GM18909 (cell line): ENCODE measurements around the gene MLYCD.

Source experiments
- ATAC-seq: cut with Tn5 transposase; IDR thresholded peaks from one replicate; pipeline ENCODE4 v1.9.1; 2021; ENCODE audit warnings: mild to moderate bottlenecking; ENCODE audit not compliant: unreplicated experiment, poor library complexity

Gene MLYCD

DNA sequence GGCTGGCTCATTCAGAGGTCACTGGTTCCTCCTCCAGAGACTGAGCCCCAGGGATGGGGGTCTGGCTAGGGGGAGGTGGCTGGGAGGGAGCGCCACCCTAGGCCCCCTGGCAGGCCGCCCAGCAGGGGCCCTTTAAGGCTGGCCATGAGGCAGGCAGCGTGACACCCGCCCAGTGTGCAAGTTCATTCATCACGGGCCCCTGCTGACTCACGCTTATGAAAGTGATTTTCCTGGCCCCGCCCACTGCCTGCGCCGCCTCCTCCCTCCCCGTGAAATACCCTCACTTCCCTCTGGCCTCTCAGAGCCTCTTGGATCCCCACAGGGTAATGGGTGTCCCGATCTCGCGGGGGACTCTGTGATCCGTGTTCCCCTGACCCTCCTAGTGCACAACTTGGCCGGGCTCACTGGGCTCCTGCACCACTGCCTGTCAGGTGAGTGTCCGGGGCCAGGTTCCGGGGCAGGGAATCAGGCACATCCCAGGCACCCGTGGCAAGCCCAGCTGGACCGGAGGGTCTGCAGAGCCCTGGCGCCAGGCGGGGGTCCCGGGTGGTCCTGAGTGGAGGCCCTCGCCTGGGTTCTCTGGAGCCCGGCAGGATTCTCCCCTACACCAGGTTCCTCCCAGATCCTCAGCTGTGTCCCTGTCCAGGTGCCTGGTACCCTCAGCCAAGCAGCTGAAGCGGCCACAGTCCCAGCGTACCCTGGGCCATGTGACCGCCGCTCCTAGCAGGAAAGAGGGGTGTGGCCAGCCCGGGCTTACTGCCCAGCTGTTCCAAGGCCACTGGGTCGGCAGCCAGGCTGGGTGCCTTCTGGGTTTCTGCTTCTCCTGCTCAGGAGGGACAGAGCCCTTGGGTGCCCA is 54.3 kb downstream of the MLYCD start, which contains the start of gene OSGIN1:
Gene OSGIN1 (plus strand): TSS at position 301 of the 856 bp plus-strand sequence. CDS start 4,432 bp downstream, outside the sequence.
- ATAC-seq, result peak; percentile 80

DNA sequence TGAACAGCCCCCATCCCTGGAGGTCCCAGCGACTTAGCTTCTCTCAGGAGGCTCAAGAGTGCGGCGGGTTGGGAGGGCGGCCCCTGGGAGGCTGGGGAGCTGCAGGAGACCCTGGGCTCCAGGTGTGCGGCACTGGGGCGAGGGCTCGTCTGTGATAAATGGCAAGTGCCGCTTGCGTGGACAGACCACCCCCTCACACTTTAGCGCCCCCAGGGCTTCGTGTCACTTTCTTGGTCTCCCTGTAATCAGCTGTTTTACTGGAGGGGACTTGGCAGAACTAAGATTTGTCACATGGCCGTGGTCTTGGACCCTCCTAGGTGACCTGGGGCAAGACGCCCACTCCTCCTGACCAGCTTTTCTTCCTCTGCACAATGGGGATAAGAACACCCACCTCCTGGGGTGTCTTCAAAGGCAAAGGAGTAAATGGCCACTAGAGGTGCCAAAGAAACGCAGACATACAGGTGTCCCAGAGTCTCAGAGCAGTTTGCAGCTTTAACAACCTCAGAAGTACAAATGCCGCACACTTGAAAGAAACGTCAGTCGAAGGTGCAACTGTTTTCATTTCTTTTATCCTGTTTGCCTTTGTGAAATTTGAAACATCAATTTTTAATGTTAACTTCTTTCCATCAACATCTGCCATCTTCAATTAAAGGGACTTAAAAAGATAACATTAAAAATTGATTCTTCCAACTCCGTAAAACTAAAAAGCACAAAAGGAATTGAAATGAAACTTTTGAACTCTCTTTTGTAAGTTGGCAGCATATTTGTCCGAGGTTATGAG is 55.1 kb downstream of the MLYCD start:
- ATAC-seq, result peak; percentile 4

GRCh38 chr16:83954577-83955016 is 55.7 kb downstream of the MLYCD start:
- no peak for ATAC-seq

DNA sequence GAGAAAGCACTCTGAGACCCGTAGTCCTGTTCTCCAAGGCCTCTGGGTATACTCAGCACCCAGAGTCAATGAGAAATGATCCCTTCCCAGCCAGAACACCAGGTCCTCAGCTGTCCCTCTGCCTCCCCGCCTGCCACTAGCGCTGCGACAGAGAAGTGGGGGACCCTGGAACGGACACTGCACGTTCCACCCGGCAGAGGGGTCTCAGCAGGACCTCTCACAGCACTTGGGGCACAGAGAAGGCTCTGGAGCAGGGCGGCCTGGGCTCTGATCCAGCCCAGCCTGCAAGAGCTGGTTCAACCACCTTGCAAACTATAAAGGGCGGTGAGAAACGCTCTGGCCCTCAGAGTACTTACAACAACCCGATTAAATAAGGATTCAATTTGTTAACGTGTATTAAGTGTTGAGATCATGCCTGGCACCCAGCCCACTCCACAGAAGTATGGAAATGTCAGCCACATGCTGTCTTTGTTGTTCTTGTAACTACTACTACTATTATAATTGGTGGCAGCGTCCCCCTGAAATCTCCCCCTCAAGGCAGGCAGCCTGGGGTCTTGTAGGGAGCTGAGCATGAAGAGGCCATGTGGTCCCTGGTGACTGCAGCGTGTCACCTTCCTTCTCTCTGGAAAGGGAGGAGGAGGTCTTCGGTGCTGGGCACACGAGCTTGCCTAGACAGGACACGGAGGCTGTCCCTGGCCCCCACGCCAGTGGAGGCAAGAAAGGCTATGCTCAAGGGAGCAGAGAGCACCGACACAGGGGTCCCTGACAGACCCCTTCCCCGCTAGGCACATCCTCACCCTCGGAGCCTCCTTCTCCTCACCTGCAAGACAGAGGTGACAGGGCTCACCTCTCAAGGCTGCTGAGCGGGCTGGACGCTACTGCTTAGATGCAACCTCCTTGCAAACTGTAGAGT is 56.6 kb downstream of the MLYCD start:
- no peak for ATAC-seq

DNA sequence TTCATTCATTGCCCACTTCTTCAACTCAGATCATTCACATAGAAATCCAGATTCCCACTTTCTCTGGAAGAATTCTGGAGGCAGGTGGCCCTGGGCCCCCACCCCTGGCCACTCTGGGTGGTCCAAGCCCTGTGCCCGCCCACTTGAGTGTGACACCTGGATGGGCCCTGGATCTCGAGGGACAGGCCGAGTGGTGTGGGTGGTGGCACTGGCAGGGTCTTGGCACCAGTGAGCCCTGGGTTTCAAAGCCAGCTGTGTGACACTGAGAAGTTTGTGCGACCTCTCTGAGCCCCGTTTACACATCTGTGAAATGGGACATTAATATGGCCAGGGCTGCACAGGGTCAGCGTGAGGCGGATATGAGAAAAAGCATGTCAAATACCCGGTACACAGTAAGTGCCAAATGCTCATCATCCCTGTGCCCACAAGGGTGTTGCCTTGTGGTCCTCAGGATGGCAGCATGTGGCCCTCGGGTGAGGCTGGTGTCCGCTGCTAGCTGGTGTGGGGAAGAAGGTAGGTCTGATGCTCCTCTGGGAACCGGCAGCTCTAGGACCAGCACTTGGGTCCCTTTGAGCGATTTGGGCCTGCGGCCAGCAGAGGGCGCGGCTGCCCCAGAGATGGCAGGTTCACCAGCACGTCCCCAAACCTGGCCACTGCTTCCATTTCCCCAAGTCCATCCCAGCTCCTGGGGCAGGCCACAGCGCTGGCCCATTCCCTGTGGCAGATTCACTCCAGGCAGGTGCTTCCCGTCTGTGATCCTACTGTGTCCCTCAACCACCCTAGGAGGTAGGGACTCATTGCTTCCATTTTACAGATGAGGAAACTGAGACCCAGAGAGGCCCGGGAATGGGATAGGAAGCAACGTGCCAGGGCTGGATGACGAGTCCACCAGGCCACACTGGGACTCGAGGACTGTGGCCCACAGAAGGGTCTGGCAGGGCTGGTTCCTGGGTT is 57.7 kb downstream of the MLYCD start:
- ATAC-seq, result no peak

- no peak for ATAC-seq
Measured at GRCh38 chr16:83957296-83957855, 58.5 kb downstream of the MLYCD start.

DNA sequence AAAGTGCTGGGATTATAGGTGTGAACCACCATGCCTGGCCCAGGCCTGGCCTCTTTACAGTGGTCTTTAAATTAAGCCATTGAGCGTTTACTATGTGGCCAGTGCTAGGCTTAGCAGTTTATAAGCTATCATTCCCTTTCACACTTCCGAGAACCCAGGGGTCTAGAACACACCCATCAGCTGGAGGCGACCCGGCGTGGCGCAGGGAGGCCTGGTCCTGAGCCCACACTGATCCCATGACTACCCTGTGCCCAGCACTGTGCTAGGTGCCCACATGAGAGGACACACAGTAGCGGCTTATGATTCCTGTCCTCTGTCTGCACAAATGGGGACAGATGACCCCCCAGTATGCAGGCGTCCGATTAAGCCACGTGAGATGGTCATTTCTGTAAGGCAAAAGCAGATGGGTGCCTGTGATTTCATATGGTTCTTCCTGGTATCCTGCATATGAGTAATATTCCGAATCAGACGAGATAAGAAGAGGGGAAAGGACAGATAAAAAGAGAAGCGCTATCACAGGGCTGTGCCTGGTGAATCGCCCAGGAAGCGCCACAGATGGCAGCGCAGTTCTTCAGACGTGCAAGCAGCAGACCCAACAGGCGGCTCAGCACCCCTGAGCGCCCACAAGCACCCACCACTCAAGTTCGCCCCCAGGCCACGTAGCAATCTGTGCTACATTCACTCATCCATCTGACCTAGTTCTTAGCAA is 59.4 kb downstream of the MLYCD start:
- ATAC-seq, result no peak

DNA sequence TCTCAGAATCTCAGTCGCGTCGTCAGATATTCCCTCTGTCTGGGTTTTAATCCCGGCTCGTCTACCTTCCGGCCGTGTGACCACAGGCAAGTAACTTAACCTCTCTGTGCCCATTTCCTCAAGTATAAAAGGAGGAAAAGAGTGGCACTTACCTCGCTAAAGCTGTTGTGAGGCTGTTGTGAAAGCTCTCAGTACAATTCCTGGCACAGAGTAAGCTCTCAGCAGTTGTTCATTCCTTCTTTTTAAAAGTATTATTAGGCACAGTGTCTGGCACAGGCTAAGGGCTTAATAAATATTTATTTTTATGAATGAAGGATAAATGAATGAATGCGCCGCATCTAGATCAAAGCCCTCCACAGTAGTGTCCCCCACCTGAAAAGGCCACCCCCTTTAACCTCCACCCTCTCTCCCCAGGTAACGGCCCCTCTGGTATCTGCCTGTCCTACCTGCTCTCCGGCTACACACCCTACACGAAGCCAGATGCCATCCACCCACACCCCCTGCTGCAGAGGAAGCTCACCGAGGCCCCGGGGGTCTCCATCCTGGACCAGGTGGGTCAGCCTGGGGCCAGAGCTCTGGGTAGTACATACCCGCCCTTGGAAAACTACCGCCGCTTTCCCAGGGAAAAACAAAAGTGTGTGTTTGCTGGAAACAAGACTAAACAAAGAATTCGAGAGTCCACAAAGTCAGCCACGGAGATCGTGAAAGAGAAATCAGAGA is 60.1 kb downstream of the MLYCD start:
- ATAC-seq, result no peak

DNA sequence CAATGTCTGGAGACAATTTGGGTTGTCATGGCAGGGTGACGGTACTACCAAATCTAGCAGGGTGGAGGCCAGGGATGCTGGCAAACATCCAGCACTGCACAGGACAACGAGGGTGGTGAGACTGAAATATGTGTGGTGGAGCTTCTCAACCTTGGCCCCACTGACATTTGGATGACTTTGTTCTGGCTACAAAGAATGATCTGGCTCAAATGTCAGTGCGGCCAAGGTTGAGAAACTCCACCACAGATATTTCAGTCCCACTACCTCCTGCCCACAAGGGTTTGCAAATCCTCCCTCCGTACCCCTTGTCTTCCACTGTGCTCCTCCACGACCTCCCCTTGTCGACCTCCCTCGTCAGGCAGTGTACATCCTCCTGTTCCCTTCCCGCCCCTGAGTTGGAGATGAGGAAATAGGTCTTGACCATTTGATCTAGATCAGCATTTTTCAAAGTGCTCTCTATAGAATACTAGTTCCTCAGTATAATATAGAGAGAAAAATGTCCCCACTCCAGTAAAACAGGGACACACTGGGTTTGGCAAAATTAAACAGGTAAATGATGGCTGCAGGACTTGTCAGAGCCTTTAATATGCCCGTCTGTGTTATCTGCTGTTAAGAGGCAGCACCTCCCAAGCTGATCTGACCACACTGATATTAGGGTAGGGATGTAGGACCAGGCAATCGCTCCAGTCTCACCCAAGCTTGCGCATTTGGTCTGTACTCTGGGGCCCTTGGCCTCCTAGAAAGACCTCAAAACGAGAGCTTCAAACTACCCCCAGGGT is 60.9 kb downstream of the MLYCD start:
- ATAC-seq, result no peak

DNA sequence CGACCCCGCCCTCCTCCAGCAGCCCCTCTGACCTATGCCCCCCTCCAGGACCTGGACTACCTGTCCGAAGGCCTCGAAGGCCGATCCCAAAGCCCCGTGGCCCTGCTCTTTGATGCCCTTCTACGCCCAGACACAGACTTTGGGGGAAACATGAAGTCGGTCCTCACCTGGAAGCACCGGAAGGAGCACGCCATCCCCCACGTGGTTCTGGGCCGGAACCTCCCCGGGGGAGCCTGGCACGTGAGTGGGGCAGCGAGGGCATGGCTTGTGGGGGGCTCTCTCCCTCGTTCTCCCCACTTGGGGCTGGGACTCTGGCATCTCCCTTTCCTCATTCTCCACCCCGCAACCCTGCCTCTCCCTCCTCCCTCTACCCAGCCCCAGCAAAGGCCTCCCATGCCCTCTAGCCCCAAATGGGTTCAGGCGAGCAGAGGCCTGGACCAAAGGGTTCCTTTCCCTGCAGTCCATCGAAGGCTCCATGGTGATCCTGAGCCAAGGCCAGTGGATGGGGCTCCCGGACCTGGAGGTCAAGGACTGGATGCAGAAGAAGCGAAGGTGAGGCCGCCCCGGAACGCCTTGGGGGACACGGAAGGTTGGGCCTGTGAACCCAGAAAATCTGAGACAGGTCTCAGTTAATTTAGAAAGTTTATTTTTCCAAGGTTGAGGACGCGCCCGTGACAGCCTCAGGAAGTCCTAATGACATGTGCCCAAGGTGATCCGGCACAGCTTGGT is 61.8 kb downstream of the MLYCD start:
- ATAC-seq, result no peak

GRCh38 chr16:83961591-83961990 is 62.7 kb downstream of the MLYCD start:
- no peak for ATAC-seq

GRCh38 chr16:83963277-83964119 is 64.6 kb downstream of the MLYCD start:
- no peak for ATAC-seq

- no peak for ATAC-seq
Measured at GRCh38 chr16:83964684-83965443, 65.9 kb downstream of the MLYCD start.

GRCh38 chr16:83965444-83966152 is 66.7 kb downstream of the MLYCD start:
- ATAC-seq, result no peak
